HG03469 (cell line): Measurements from ENCODE around the gene CD2BP2.
"Not testable (repeated sequence)": the region's sequence is repeated elsewhere in the genome, so short reads cannot be mapped to it uniquely, and the experiment has no call there.

ENCODE experiments used
- ATAC-seq: cut with Tn5 transposase; IDR thresholded peaks from one replicate; pipeline ENCODE4 v1.9.1; 2021; ENCODE audit warnings: mild to moderate bottlenecking, moderate library complexity, moderate number of reproducible peaks; ENCODE audit not compliant: unreplicated experiment

CD2BP2 gene

DNA sequence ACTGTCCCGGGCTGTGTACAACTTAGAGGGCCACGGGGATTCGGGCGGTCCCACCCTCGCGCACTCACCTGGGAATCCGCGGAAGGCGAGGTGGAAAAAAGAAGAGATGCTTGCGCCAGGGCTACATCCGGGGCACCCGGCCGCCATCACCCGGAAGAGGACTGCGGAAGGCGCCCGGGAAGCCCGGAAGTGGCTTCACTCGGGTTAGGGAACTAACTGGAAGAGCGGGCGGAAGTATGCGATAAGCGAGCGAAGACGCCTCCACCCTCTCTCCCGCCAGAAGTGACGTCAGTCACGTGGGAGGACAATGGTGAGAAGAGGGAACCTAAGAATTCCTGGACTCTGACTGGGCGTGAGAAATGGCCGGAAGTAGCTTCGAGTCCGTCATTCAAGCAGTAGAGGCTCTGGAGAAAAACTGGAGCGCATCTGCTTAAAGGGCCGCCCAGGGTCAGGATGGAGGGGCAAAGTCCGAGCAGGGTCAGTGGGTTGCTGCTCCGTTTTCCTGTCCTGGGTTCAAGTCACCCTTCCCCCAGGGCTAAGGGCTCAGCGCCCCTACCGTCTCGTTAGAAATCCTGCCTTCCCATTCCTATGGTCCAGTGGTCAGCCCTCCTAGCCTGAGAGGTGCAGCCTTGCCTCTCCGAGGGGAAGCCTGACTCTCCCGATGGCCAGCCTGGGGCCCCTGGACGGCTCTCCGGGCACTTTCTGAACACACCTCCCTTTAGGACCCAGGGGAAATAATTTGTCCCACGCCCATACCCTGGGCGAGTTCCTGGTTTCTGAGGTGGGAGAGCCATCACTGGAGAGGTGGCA lies at the start of gene CD2BP2:
TSS of gene CD2BP2 (minus strand) at position 165 of the 810 bp plus-strand sequence. CDS start 627 bp downstream, outside the sequence.
- ATAC-seq: no peak

- no peak for ATAC-seq
Observed at GRCh38 chr16:30401768-30402425, 46.8 kb upstream of the CD2BP2 start.

DNA sequence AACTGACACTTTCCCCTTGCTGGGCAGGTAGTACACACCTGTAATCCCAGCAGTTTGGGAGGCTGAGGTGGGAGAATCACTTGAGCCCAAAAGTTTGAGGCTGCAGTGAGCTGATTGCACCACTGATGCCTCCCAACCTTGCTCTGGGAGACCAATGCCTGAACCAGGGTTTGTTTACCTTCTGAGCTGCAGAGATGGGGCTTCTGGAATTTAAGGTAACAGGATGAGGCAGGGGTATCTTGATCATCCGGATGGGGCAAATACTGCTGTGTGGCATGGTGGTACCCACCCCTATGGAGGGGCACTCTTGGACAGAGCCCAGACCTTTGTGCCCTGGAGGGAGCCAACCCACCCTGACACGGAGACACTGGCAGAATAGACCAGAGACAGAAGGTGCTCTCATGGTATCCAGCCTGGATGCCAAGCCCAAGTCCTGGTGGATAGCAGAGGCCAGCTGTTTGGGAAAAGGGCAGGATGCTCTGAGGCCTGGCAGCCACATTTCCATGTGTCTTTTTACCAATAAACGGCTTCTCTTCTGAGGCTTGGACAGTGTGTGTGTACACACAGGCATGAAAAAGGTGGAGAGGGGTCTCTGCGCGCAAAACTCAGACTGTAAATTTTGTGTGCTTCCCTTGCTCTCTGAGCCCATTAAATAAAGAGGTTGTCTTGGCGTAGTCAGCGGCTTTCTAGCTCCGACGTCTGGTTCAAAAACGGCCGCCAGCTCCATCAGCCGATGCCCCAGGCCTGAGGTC lies 44.5 kb upstream of the CD2BP2 start:
- no peak for ATAC-seq

- no peak for ATAC-seq
Observed at GRCh38 chr16:30398661-30399434, 43.7 kb upstream of the CD2BP2 start.

DNA sequence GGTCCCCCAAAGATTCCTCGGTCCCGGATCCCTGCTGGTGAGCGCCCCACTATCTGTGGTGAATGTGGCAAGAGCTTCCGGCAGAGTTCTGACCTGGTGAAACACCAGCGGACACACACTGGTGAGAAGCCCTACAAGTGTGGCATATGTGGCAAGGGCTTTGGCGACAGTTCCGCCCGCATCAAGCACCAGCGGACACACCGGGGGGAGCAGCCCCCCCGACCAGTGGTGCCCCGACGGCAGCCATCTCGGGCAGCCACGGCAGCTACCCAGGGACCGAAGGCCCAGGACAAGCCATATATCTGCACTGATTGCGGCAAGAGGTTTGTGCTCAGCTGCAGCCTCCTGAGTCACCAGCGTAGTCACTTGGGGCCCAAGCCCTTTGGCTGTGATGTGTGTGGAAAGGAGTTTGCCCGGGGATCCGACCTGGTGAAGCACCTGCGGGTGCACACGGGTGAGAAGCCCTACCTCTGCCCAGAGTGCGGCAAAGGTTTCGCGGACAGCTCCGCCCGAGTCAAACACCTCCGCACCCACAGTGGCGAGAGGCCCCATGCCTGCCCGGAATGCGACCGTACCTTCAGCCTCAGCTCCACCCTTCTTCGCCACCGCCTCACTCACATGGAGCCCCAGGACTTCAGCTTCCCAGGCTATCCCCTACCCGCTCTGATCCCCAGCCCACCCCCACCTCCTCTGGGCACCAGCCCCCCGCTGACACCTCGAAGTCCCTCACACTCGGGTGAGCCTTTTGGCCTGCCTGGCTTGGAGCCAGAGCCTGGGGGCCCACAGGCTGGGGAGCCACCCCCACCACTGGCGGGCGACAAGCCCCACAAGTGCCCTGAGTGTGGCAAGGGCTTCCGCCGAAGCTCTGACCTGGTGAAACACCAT lies 42.9 kb upstream of the CD2BP2 start:
- ATAC-seq: no peak

DNA sequence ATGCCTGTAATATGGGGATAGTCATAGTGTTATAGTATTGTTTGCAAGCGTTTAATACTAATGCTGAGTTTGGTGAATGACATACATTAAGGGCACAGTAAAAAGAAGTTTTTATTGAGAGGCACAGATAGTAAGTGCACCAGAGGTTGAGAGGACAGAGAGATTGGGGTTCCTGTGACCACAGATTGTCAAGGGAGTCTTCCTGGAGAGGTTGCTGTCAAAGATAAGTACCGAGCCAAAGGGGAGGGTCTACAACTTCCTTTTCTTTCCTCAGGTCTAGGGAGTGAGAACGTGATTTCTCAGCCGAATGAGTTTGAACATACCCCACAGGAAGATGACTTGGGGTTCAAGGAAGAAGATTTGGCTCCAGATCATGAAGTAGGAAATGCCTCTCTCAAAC lies 41.9 kb upstream of the CD2BP2 start:
- no peak for ATAC-seq

DNA sequence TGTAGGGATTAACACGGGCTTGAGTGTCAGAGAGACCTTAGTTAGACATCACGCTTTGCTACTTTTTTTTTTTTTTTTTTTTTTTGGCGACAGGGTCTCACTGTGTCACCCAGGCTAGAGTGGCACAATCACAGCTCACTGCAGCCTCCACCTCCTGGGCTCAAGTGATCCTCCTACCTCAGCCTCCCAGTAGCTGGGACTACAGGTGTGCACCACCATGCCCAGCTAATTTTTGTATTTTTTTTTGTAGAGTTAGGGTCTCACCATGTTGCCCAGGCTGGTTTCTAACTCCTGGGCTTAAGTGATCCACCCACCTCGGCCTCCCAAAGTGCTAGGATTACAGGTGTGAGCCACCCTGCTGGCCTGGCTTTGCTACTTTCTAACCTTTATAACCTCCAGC lies 41.5 kb upstream of the CD2BP2 start:
- not testable (repeated sequence) for ATAC-seq

DNA sequence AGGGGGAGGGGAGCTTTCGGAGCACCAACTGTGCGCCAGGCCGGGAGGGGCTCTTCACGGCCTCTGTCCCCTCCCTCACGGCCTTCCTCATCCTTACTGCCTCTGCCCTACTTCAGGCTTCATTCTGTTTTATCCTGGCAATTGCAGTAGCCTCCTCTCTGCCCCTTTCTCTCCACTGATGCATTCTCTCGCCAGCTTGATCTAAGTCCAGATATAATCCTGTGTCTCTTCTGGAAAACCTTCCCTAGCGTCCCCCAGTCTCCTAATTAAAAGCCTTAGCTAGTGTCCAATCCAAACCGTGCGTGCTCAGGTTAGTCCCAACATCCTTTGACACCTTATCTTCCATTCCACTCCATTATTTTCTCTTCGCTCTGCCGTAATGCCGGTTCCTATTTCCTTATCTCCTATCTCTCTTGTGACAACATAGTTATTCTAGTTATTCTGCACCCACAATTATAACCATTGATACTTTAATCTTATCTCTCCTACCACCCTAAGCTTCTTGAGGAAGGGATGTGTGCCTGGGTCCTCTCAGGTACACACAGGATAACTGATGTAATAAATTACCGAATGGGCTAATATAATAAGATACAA lies 41.0 kb upstream of the CD2BP2 start:
- ATAC-seq: no peak

GRCh38 chr16:30395155-30395991 lies 40.3 kb upstream of the CD2BP2 start, which contains the start of gene ZNF48:
TSS of gene ZNF48 (plus strand) at chr16:30395420. CDS start at chr16:30395795, 375 bp downstream.
- peak; percentile 54 for ATAC-seq

GRCh38 chr16:30394592-30395154 lies 39.6 kb upstream of the CD2BP2 start:
- no peak for ATAC-seq

DNA sequence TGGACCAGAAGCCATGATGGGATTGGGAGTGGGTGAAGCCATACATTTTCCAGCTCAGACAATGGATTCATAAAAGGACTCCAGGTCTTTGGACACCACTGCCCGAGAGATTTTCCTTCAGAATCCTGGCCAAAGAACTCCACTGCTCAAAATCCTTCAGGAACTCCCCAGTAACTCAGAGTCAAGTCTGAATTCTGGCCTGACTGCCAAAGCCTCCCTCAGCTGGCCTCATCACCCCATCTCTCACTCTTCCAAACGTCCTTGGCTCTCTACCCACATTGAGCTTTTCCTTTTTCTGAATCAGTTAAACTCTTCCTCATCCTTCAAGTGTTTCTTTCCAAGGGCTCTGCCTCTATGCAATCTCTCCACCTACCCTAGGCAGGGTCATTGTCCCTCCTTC lies 28.4 kb upstream of the CD2BP2 start:
- no peak for ATAC-seq

GRCh38 chr16:30382111-30382881 lies 27.2 kb upstream of the CD2BP2 start, which contains the start of gene SEPTIN1:
TSS of gene SEPTIN1 (minus strand) at chr16:30382561. CDS start at chr16:30382542, 19 bp downstream.
- ATAC-seq: no peak

DNA sequence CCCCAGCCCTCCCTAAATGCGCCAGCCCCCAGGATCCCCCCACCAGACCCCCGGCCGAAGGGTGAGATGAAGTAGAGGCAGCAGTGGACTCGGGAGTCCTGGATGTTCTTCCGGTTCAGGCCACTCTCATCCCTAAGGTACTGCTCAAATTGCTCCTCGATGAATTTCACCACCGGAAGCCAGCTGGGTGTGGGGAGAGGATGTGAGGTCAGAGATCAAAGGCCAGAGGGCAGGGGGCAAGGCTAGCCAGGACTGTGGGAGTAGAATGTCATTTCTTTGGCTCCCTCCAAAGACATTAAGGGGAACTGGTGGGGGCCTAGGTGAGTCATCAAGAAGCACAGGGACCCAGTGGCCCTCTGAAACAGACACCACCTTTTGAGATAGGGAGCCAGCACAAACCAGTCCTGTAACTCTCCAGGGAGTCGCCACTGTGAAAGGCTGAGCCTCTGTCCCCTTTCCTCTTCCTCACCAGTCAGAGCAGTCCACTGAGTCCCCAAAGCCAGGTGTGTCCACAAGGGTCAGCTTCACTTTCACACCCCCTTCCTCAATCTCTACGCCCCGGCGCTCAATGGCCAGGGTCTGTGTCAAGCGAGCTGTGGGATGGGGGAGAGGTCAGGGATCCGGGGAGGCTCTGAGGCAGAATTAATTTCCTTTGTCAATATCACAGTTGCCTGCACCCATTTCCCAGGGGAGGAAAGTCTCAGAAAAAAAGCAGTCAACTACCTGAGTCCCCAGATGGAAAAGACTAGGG lies 26.4 kb upstream of the CD2BP2 start:
- ATAC-seq: no peak

DNA sequence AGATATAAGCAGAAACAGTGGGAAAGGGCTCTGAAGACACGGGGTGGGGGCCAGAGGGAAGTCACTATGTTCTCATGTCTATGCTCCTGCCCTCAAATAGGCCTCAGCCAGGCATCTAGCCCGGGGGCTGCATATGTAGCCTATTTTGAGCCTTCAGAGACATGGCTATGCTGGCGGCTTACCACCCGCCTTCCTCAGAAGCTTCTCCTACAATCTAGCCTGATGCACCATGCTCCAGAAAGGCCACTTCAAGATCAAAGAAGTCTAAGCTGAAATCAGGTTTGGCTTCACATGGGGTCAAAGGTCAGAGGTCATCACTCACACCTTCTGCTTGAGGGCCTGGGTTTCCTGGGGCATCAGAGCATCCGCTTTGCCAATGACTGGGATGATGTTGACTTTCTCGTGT lies 25.7 kb upstream of the CD2BP2 start:
- ATAC-seq: no peak

DNA sequence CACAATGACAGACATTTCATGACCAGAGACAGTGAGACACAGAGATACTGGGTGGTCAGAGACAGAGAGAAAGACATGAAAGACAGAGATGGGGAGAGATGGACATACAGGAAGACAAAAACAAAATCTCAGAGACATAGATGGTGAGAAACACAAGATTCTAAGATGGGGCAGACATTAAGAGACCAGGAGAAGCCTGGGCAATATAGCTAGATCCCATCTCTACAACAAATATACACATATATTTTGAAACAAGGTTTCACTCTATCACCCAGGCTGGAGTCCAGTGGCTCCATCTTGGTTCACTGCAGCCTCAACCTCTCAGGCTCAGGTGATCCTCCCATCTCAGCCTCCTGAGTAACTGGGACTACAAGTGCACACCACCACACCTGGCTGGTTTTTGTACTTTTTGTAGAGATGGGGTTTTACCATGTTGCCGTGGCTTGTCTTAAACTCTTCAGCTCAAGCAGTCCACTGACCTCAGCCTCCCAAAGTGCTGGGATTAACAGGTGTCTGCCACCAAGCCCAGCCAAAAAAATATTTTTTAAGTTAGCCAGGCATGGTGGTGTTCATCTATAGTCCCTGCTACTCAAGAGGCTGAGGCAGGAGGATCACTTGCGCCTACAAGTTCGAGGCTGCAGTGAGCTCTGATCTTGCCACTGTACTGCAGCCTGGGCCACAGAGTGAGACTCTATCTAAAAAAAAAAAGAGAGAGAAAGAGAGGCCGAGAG lies 25.1 kb upstream of the CD2BP2 start:
- ATAC-seq: no peak
